Testis (tissue), 2 donors: ENCODE measurements around the gene DDX11.

ENCODE experiments used
- POLR2A ChIP-seq: fragments of 450-650 bp; IDR thresholded peaks from one replicate; pipeline ENCODE4 v1.6.1; 2017; ENCODE audit warnings: antibody characterized with exemption, mild to moderate bottlenecking, moderate library complexity
- TF ChIP-seq, protein P1 (sequence below), 3 experiments: fragments of 450-650 bp in 2 of 3; fragments of 200-600 bp in 1 of 3; sonication (generic) in 1 of 3; IDR thresholded peaks; one replicate each; pipeline ENCODE4 v1.5.1; 2016 to 2019; ENCODE audit warnings: antibody characterized with exemption in 3 of 3, mild to moderate bottlenecking in 2 of 3, moderate library complexity in 1 of 3

DNA sequence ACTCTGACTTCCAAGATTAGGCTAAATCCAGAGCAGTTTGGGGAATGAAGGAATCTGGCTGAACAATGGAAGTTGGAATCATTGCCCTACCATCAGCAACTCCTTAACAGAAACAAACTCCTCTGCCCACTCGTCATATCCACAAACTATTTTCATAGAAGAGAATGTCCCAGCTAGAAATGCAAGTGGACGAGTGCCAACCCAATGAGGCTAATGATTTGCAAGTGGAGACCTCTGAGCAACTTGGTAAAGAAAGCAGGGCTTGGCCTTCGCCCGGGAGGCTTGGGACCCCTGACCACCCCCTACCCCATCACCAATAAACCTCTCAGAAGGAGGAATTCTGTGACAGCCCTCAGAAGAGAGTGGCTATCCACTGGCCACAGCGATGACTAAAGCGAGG, 40.0 kb upstream of the DDX11 start:
- TF ChIP-seq, protein P1, sequence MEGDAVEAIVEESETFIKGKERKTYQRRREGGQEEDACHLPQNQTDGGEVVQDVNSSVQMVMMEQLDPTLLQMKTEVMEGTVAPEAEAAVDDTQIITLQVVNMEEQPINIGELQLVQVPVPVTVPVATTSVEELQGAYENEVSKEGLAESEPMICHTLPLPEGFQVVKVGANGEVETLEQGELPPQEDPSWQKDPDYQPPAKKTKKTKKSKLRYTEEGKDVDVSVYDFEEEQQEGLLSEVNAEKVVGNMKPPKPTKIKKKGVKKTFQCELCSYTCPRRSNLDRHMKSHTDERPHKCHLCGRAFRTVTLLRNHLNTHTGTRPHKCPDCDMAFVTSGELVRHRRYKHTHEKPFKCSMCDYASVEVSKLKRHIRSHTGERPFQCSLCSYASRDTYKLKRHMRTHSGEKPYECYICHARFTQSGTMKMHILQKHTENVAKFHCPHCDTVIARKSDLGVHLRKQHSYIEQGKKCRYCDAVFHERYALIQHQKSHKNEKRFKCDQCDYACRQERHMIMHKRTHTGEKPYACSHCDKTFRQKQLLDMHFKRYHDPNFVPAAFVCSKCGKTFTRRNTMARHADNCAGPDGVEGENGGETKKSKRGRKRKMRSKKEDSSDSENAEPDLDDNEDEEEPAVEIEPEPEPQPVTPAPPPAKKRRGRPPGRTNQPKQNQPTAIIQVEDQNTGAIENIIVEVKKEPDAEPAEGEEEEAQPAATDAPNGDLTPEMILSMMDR (IDR thresholded peaks at IDR 0.05) = no peak
- TF ChIP-seq POLR2A = no peak
